Measurements from ENCODE around the gene WDFY2. TPM values are rescaled to one million over a fixed set of nuclear protein-coding genes. Genes with fewer than 3 reads are reported as not detected.

Gene WDFY2
- total and polyA plus RNA-seq, 2 of the 13 experiments (the other 11 are each of a cell fraction or from before 2014, with no cell fraction given): 22.6 to 27.0 TPM

DNA sequence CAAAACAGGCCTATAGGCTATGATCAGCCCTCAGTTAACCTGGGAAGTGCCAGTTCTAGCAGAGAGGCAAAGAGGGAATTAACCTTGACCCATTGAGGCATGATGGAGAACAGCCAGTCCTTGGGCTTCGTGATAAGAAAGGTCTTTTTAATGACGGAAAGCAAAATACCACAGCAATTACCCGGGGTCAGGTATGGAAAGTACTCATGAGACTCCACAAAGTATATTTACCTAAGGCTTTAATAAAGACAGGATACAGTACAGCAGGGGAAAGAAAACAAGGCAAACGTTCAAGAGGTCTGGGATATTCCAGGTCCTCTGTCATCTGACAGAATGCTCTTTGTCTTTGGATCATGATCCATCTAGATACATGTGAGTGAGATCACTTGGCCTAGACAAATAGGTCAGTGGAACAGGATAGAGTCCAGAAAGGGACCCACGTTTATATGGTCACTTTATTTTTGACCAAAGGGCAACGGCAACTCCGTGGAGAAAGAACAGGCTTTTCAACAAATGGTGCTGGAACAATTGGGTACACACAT, 52.2 kb downstream of the WDFY2 start (continued):
- TF ChIP-seq NFAT5 (CRISPR knock-in tag; IDR thresholded peaks at IDR 0.05): no peak
- TF ChIP-seq ZKSCAN5 (CRISPR knock-in tag; IDR thresholded peaks at IDR 0.05): no peak
- TF ChIP-seq, protein P1, sequence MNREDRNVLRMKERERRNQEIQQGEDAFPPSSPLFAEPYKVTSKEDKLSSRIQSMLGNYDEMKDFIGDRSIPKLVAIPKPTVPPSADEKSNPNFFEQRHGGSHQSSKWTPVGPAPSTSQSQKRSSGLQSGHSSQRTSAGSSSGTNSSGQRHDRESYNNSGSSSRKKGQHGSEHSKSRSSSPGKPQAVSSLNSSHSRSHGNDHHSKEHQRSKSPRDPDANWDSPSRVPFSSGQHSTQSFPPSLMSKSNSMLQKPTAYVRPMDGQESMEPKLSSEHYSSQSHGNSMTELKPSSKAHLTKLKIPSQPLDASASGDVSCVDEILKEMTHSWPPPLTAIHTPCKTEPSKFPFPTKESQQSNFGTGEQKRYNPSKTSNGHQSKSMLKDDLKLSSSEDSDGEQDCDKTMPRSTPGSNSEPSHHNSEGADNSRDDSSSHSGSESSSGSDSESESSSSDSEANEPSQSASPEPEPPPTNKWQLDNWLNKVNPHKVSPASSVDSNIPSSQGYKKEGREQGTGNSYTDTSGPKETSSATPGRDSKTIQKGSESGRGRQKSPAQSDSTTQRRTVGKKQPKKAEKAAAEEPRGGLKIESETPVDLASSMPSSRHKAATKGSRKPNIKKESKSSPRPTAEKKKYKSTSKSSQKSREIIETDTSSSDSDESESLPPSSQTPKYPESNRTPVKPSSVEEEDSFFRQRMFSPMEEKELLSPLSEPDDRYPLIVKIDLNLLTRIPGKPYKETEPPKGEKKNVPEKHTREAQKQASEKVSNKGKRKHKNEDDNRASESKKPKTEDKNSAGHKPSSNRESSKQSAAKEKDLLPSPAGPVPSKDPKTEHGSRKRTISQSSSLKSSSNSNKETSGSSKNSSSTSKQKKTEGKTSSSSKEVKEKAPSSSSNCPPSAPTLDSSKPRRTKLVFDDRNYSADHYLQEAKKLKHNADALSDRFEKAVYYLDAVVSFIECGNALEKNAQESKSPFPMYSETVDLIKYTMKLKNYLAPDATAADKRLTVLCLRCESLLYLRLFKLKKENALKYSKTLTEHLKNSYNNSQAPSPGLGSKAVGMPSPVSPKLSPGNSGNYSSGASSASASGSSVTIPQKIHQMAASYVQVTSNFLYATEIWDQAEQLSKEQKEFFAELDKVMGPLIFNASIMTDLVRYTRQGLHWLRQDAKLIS (CRISPR knock-in tag; IDR thresholded peaks at IDR 0.05): no peak
- TF ChIP-seq GATAD1 (CRISPR knock-in tag; IDR thresholded peaks at IDR 0.05): 0 out of 2 replicates have a peak, but pooled peaks have one; percentile 39
- TF ChIP-seq SALL1 (CRISPR knock-in tag; IDR thresholded peaks at IDR 0.05): peak; percentile 84; the same call in 1 of the 2 replicates
- no peak for TF ChIP-seq CBX5 (CRISPR knock-in tag; IDR thresholded peaks at IDR 0.05; ENCODE audit: borderline replicate concordance)
- no peak for TF ChIP-seq HCFC1 (IDR thresholded peaks at IDR 0.05; ENCODE audit: low read depth, low read length)
- TF ChIP-seq KMT2B (CRISPR knock-in tag; IDR thresholded peaks at IDR 0.05): peak; percentile 57; the same call in 1 of the 2 replicates
- TF ChIP-seq, protein P2, sequence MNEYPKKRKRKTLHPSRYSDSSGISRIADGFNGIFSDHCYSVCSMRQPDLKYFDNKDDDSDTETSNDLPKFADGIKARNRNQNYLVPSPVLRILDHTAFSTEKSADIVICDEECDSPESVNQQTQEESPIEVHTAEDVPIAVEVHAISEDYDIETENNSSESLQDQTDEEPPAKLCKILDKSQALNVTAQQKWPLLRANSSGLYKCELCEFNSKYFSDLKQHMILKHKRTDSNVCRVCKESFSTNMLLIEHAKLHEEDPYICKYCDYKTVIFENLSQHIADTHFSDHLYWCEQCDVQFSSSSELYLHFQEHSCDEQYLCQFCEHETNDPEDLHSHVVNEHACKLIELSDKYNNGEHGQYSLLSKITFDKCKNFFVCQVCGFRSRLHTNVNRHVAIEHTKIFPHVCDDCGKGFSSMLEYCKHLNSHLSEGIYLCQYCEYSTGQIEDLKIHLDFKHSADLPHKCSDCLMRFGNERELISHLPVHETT (CRISPR knock-in tag; conservative IDR thresholded peaks at IDR 0.05): no peak
- TF ChIP-seq, protein P3, sequence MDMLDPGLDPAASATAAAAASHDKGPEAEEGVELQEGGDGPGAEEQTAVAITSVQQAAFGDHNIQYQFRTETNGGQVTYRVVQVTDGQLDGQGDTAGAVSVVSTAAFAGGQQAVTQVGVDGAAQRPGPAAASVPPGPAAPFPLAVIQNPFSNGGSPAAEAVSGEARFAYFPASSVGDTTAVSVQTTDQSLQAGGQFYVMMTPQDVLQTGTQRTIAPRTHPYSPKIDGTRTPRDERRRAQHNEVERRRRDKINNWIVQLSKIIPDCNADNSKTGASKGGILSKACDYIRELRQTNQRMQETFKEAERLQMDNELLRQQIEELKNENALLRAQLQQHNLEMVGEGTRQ (IDR thresholded peaks at IDR 0.05; ENCODE audit: low read depth, low read length): no peak
- TF ChIP-seq, protein P3 (CRISPR knock-in tag; IDR thresholded peaks at IDR 0.05; ENCODE audit: borderline replicate concordance): no peak
- TF ChIP-seq ZNF207 (IDR thresholded peaks at IDR 0.05; ENCODE audit: borderline replicate concordance): no peak
- no peak for TF ChIP-seq ATF5 (CRISPR knock-in tag; IDR thresholded peaks at IDR 0.05; ENCODE audit: low read depth)
- no peak for TF ChIP-seq NFE2 (CRISPR knock-in tag; IDR thresholded peaks at IDR 0.05)
- TF ChIP-seq CBFB (CRISPR knock-in tag; IDR thresholded peaks at IDR 0.05): peak; percentile 62; the same call in 1 of the 2 replicates
- TF ChIP-seq FOXC1 (CRISPR knock-in tag; IDR thresholded peaks at IDR 0.05; ENCODE audit: borderline replicate concordance): no peak
- TF ChIP-seq HNRNPH1 (optimal IDR thresholded peaks at IDR 0.05; ENCODE audit: low read depth, low read length): no peak

Data from HepG2 (cell line).